HEK293 (cell line): ENCODE results near the gene DHRS2.

ENCODE experiments used
- CTCF ChIA-PET: fragments of 350-600 bp; formaldehyde crosslinking; extraction: SDS; loops from one replicate; lab custom pipeline; 2021; ENCODE audit warnings: antibody characterized with exemption; lab: Yijun Ruan, JAX
- POLR2A ChIA-PET: fragments of 300-600 bp; formaldehyde crosslinking; extraction: SDS; loops from one replicate; lab custom pipeline; 2020; ENCODE audit warnings: antibody characterized with exemption, inconsistent platforms; lab: Yijun Ruan, JAX
- H3K27ac ChIP-seq: fragments of 200-500 bp; sonication (Bioruptor generic); 2 replicates; pipeline ENCODE4 v1.5.1; 2014; ENCODE audit warnings: low read depth, low read length, control low read depth, inconsistent platforms; ENCODE audit errors: extremely low read depth
- H3K36me3 ChIP-seq, 2 experiments: fragments of 200-500 bp in 1 of 2; sonication (Bioruptor generic) in 1 of 2; 1 replicate in 1 of 2; 2 replicates in 1 of 2; pipeline ENCODE4 v1.5.1; 2014 to 2017; ENCODE audit warnings: inconsistent platforms in 2 of 2, low read length in 2 of 2; ENCODE audit not compliant: control insufficient read depth in 2 of 2, insufficient read depth in 1 of 2
- H3K4me1 ChIP-seq: fragments of 200-500 bp; sonication (Bioruptor generic); 2 replicates; pipeline ENCODE4 v1.5.1; 2014; ENCODE audit warnings: mild to moderate bottlenecking, low read length, inconsistent platforms; ENCODE audit not compliant: control insufficient read depth, insufficient read depth
- H3K4me3 ChIP-seq: 2 replicates; pipeline ENCODE4 v1.5.1; 2011; ENCODE audit warnings: low read depth, mild to moderate bottlenecking, control low read depth, low read length, moderate library complexity
- H3K9me3 ChIP-seq: fragments of 200-500 bp; sonication (Bioruptor generic); 2 replicates; pipeline ENCODE4 v1.5.1; 2014; ENCODE audit warnings: low read depth, low read length, inconsistent platforms; ENCODE audit not compliant: control insufficient read depth, insufficient read depth
- BCL6B ChIP-seq: fragments of 450-650 bp; formaldehyde crosslinking; IDR thresholded peaks from 2 replicates; pipeline ENCODE4 v1.5.1; 2017; ENCODE audit warnings: missing biosample characterization, missing genetic modification characterization
- EGR2 ChIP-seq: fragments of 450-650 bp; formaldehyde crosslinking; IDR thresholded peaks from 2 replicates; pipeline ENCODE4 v1.5.1; 2016; ENCODE audit warnings: low read depth, missing biosample characterization, missing genetic modification characterization
- IKZF3 ChIP-seq: fragments of 450-650 bp; IDR thresholded peaks from 2 replicates; pipeline ENCODE4 v1.5.0; 2018; ENCODE audit warnings: missing biosample characterization, mild to moderate bottlenecking, missing genetic modification characterization, moderate library complexity
- KLF9 ChIP-seq: fragments of 450-650 bp; formaldehyde crosslinking; IDR thresholded peaks from 2 replicates; pipeline ENCODE4 v1.5.1; 2016; ENCODE audit warnings: missing biosample characterization, missing genetic modification characterization, low read depth
- PRDM6 ChIP-seq: fragments of 450-650 bp; formaldehyde crosslinking; IDR thresholded peaks from 2 replicates; pipeline ENCODE4 v1.5.1; 2017; ENCODE audit warnings: missing biosample characterization, missing genetic modification characterization
- YY2 ChIP-seq: fragments of 450-650 bp; formaldehyde crosslinking; IDR thresholded peaks from 2 replicates; pipeline ENCODE4 v1.5.1; 2016; ENCODE audit warnings: missing biosample characterization, missing genetic modification characterization
- ZNF10 ChIP-seq: fragments of 450-650 bp; formaldehyde crosslinking; IDR thresholded peaks from 2 replicates; pipeline ENCODE4 v1.5.1; 2017; ENCODE audit warnings: missing biosample characterization, missing genetic modification characterization
- ZNF133 ChIP-seq: fragments of 450-650 bp; formaldehyde crosslinking; IDR thresholded peaks from 2 replicates; pipeline ENCODE4 v1.5.1; 2016; ENCODE audit warnings: missing biosample characterization, missing genetic modification characterization
- ZNF169 ChIP-seq: fragments of 450-650 bp; formaldehyde crosslinking; IDR thresholded peaks from 2 replicates; pipeline ENCODE4 v1.5.1; 2016; ENCODE audit warnings: missing biosample characterization, missing genetic modification characterization
- ZNF221 ChIP-seq: fragments of 450-650 bp; formaldehyde crosslinking; IDR thresholded peaks from 2 replicates; pipeline ENCODE4 v1.5.1; 2017; ENCODE audit warnings: missing biosample characterization, missing genetic modification characterization, borderline replicate concordance
- ZNF239 ChIP-seq: fragments of 450-650 bp; formaldehyde crosslinking; IDR thresholded peaks from 2 replicates; pipeline ENCODE4 v1.5.1; 2016; ENCODE audit warnings: missing biosample characterization, missing genetic modification characterization
- ZNF521 ChIP-seq: fragments of 450-650 bp; formaldehyde crosslinking; IDR thresholded peaks from 2 replicates; pipeline ENCODE4 v1.5.1; 2017; ENCODE audit warnings: missing biosample characterization, mild to moderate bottlenecking, missing genetic modification characterization
- ZNF664 ChIP-seq: fragments of 450-650 bp; formaldehyde crosslinking; IDR thresholded peaks from 2 replicates; pipeline ENCODE4 v1.5.1; 2016; ENCODE audit warnings: missing biosample characterization, missing genetic modification characterization
- TF ChIP-seq, protein P1 (sequence below): fragments of 450-650 bp; formaldehyde crosslinking; IDR thresholded peaks from 2 replicates; pipeline ENCODE4 v1.5.1; 2016; ENCODE audit warnings: missing biosample characterization, missing genetic modification characterization
- TF ChIP-seq, protein P2 (sequence below): fragments of 450-650 bp; formaldehyde crosslinking; IDR thresholded peaks from 2 replicates; pipeline ENCODE4 v1.5.1; 2017; ENCODE audit warnings: missing biosample characterization, missing genetic modification characterization

The DHRS2 gene

GRCh38 chr14:23648764-23649460 is 12.7 kb downstream of the DHRS2 start:
- CTCF ChIA-PET = interaction anchor here (0.8 to 1.0 kb wide), 2 partner anchors 17 kb away, joined by 3 read pairs; no protein-coding TSS in a partner anchor

GRCh38 chr14:23650506-23650905 is 14.3 kb downstream of the DHRS2 start:
- Histone ChIP-seq H3K36me3 (no peaks in the 10 kb centered on the region), H3K27ac (no peak overlapping the region), H3K4me3 (no peak overlapping the region), H3K9me3 (no peaks in the 10 kb centered on the region), H3K4me1 (no peaks in the 10 kb centered on the region)
- POLR2A ChIA-PET = no interaction called here
- CTCF ChIA-PET = interaction anchor here (1.0 to 1.7 kb wide), 2 partner anchors 15 to 17 kb away, joined by 3 to 5 read pairs; no protein-coding TSS in a partner anchor
- no peak for TF ChIP-seq YY2 (tag by site-specific recombination)
- no peak for TF ChIP-seq ZNF664 (tag by site-specific recombination)
- TF ChIP-seq BCL6B (tag by site-specific recombination) = no peak
- no peak for TF ChIP-seq PRDM6 (tag by site-specific recombination)
- no peak for TF ChIP-seq ZNF169 (tag by site-specific recombination)
- no peak for TF ChIP-seq ZNF133 (tag by site-specific recombination)
- TF ChIP-seq, protein P1, sequence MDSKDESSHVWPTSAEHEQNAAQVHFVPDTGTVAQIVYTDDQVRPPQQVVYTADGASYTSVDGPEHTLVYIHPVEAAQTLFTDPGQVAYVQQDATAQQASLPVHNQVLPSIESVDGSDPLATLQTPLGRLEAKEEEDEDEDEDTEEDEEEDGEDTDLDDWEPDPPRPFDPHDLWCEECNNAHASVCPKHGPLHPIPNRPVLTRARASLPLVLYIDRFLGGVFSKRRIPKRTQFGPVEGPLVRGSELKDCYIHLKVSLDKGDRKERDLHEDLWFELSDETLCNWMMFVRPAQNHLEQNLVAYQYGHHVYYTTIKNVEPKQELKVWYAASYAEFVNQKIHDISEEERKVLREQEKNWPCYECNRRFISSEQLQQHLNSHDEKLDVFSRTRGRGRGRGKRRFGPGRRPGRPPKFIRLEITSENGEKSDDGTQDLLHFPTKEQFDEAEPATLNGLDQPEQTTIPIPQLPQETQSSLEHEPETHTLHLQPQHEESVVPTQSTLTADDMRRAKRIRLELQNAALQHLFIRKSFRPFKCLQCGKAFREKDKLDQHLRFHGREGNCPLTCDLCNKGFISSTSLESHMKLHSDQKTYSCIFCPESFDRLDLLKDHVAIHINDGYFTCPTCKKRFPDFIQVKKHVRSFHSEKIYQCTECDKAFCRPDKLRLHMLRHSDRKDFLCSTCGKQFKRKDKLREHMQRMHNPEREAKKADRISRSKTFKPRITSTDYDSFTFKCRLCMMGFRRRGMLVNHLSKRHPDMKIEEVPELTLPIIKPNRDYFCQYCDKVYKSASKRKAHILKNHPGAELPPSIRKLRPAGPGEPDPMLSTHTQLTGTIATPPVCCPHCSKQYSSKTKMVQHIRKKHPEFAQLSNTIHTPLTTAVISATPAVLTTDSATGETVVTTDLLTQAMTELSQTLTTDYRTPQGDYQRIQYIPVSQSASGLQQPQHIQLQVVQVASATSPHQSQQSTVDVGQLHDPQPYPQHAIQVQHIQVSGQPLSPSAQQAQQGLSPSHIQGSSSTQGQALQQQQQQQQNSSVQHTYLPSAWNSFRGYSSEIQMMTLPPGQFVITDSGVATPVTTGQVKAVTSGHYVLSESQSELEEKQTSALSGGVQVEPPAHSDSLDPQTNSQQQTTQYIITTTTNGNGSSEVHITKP (tag by site-specific recombination) = no peak
- TF ChIP-seq ZNF239 = no peak
- no peak for TF ChIP-seq IKZF3 (tag by site-specific recombination)
- no peak for TF ChIP-seq ZNF221

More at GRCh38 chr14:23648764-23649460, 12.7 kb downstream of the DHRS2 start:
- POLR2A ChIA-PET = no interaction called here
- Histone ChIP-seq H3K4me3 (no peak overlapping the region), H3K27ac (no peak overlapping the region), H3K4me1 (no peaks in the 10 kb centered on the region), H3K9me3 (no peaks in the 10 kb centered on the region), H3K36me3 (no peaks in the 10 kb centered on the region)
- TF ChIP-seq EGR2 (tag by site-specific recombination) (peak; percentile 71), KLF9 (no peak)

DNA sequence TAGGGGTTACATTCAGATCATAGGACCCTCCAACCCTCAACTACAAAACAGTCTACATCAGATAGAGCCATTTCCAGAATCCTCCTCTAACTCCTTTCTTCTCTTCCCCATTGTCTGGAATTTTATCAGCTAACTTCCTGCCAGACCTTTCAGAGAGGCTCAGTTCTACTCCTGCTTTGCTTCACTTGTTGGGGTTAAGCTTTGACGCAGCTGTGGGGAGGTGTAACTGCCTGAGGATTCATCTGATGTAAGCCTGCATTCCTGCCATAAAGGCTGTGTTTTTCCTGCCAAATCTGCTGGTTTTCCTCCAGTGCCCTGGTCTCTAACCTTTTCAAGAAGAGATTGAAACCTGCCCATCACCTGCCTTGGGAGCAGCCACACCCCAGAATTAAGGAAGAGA is 16.9 kb downstream of the DHRS2 start:
- Histone ChIP-seq H3K4me1 (no peaks in the 10 kb centered on the region), H3K9me3 (no peaks in the 10 kb centered on the region), H3K27ac (no peak overlapping the region), H3K36me3 (no peaks in the 10 kb centered on the region)
- CTCF ChIA-PET = interaction anchor here (1.1 to 1.7 kb wide), 2 partner anchors 13 to 21 kb away, joined by 3 read pairs; no protein-coding TSS in a partner anchor
- TF ChIP-seq ZNF221 (no peak), ZNF10 (tag by site-specific recombination) (no peak), ZNF521 (tag by site-specific recombination) (no peak)
- TF ChIP-seq, protein P2, sequence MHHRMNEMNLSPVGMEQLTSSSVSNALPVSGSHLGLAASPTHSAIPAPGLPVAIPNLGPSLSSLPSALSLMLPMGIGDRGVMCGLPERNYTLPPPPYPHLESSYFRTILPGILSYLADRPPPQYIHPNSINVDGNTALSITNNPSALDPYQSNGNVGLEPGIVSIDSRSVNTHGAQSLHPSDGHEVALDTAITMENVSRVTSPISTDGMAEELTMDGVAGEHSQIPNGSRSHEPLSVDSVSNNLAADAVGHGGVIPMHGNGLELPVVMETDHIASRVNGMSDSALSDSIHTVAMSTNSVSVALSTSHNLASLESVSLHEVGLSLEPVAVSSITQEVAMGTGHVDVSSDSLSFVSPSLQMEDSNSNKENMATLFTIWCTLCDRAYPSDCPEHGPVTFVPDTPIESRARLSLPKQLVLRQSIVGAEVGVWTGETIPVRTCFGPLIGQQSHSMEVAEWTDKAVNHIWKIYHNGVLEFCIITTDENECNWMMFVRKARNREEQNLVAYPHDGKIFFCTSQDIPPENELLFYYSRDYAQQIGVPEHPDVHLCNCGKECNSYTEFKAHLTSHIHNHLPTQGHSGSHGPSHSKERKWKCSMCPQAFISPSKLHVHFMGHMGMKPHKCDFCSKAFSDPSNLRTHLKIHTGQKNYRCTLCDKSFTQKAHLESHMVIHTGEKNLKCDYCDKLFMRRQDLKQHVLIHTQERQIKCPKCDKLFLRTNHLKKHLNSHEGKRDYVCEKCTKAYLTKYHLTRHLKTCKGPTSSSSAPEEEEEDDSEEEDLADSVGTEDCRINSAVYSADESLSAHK (tag by site-specific recombination) = no peak
- TF ChIP-seq, all 188 proteins: peak for 0
- no peak overlapping the region for H3K4me3 ChIP-seq
- POLR2A ChIA-PET = no interaction called here
